Measurements from ENCODE around the gene SRC. TPM values are rescaled to one million over a fixed set of nuclear protein-coding genes. Genes with fewer than 3 reads are reported as not detected.

Gene SRC
- polyA plus RNA-seq, 6 donors from 2014 or later: 1.2 to 2.3 (median 1.7) TPM; not detected in 1

DNA sequence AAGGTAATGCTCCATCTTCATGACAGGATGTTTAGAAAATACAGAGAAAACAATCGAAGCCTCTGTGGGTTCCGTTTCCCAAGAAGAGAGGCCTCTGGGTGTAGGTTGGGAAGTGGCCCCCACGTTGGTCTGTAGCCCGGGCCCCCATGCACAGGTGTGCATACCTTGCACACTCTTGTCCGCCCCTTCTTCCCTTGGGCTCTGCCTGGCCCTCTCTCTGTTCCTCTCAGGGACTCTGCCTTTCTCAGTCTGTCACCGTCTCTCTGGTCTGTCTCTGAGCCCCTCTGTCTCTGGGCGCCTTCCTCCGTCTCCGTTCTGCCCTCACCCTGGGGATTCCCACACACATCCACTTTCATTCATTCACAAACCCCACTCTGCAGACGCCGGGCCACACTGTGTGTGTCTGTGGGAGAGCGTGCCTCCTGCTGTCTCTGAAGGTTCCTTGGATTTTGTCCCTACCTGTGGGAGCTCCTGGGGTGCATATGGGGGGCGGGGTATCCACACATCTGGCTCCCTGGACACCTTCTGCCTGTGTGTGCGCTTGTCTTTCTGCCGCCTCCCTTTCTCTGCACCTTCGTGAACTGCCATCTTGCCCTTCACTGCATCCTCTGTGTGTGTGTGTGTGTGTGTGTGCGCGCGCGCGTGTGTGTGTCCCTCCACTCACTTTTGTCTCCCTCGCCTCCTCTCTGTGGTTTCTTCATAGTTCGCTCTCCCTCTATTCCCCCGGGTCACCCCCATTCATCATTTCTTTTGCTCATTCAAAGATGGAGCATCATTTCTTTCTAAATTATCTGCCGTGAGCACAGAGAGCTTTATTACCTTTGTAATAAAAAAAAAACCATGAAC lies 75.3 kb downstream of the SRC start:
- ATAC-seq (ENCODE audit: low read depth in 2 of 2) (no peak), DNase-seq (no peak)
- Mint-ChIP-seq H3K36me3 (no peaks in the 10 kb centered on the region), H3K4me1 (peaks cover 0 to 2% (median 0%) of the 10 kb centered on the region in 3 donors), H3K27me3 (peaks cover 0 to 50% (median 30%) of the 10 kb centered on the region in 3 donors), H3K4me3 (no peak overlapping the region), H3K27ac (peak overlapping the region in 1 of 6 donors; percentile 0), H3K9me3 (no peaks in the 10 kb centered on the region)

DNA sequence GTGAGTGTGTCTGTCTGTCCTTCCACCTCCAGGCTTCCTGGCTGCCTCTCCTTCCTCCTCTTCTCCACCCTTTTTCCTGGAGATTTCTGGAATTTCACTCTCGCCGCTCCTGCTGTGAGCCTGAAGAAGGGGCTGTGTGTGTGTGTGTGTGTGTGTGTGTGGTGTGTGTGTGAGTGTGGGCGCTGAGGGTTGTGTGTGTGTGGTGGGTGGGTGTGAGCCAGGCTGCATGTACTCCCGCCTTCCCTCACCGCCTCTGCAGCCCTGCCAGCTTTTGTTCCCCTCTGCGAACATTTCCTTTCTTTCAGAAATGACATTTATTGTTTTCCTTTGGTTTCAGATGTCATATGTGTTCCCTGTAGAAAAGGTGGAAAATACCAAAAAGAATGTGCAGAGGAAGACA lies 76.0 kb downstream of the SRC start:
- peaks cover 0 to 50% (median 30%) of the 10 kb centered on the region in 3 donors for H3K27me3 Mint-ChIP-seq
- DNase-seq (no peak), ATAC-seq (ENCODE audit: low read depth in 2 of 2) (no peak)
- H3K4me1 Mint-ChIP-seq: peaks cover 0 to 2% (median 0%) of the 10 kb centered on the region in 3 donors
- no peaks in the 10 kb centered on the region for H3K36me3 Mint-ChIP-seq
- no peak overlapping the region for H3K27ac Mint-ChIP-seq
- H3K4me3 Mint-ChIP-seq: no peak overlapping the region
- H3K9me3 Mint-ChIP-seq: no peaks in the 10 kb centered on the region

DNA sequence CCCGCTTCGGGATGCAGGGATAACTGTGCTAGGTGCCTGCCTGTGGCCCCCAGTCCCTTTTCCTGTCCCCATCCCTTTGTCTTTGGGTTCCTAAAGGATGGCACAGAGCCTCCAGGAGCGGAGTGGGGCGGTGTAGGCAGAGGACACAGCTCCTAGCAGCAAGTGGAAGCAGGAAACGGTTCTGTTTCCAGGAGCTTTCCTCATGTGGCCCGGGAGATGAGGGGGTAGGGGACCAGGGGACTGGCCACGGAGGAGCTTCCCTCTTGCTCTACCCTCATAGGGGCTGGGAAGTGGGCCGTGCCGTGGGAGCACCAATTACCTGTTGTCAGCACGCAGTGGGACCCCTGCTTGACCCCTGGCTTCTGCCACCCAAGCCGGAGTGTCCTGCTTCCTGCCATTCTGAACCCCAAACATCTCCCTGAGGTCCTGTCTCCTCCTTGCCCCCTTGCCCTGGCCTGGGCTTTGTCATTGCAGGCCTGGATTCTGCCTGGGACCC lies 76.9 kb downstream of the SRC start:
- Mint-ChIP-seq H3K27me3 (peaks cover 0 to 50% (median 30%) of the 10 kb centered on the region in 3 donors), H3K4me3 (no peak overlapping the region), H3K36me3 (no peaks in the 10 kb centered on the region), H3K4me1 (peaks cover 0 to 2% (median 0%) of the 10 kb centered on the region in 3 donors), H3K9me3 (no peaks in the 10 kb centered on the region), H3K27ac (no peak overlapping the region)
- DNase-seq (no peak), ATAC-seq (ENCODE audit: low read depth in 2 of 2) (no peak)

DNA sequence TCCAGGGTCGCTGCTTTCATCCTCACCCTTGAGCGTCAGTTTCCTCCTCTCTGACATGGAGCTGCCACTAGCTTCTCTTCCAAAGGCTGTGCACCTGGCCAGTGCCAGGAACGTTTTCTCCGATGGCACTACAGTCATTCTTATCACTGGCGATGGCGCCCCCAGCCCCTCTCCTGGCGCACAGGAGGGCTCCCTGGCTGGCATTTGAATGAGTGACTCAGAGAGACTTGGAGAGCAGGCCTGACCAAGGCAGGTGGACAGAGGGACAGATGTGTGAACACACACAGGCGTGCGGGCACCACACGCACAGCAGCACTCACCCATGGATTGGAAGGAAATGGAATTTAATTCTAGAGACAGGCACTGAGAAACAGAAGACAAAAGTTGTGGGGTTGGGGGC lies 77.6 kb downstream of the SRC start:
- Mint-ChIP-seq H3K36me3 (no peaks in the 10 kb centered on the region), H3K4me3 (no peak overlapping the region), H3K27me3 (peaks cover 0 to 50% (median 30%) of the 10 kb centered on the region in 3 donors), H3K9me3 (no peaks in the 10 kb centered on the region), H3K4me1 (peaks cover 0 to 2% (median 0%) of the 10 kb centered on the region in 3 donors), H3K27ac (no peak overlapping the region)
- no peak for DNase-seq
- ATAC-seq (ENCODE audit: low read depth in 2 of 2): no peak

DNA sequence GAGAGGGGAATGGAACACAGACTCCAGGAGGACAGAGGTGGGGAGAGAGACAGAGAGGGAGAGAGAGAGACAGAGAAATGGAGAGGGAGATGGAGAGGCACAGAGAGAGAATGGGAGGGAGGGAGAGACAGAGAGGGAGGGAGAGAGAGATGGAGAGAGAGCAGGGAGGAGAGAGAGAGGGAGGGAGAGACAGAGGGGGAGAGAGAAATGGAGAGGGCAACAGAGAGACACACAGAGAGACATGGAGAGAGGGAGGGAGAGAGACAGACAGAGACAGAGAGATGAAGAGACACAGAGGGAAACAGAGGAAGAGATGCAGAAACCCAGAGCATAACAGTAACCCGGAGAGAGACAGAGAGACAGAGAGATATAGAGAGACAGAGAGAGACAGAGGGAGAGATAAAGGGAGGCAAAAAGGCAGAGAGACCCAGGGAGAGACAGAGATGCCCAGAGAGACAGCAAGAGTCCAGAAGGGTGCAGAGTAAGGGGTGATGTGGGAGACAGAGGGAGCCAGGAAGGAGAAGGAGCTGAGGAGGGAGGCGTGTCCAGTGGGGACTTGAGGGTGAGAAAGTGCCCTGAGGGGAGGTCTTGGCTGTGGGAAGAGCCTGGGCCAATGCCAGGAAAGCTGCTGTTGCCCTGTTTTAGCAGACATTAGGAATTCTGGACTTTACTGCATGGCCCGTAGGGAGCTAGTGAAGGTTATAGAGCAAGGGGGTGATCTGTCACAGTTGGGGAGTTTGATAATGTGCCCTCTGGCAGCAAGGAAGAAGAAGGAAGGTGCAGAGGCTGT lies 78.3 kb downstream of the SRC start:
- Mint-ChIP-seq H3K27me3 (peaks cover 0 to 50% (median 30%) of the 10 kb centered on the region in 3 donors), H3K4me3 (no peak overlapping the region), H3K36me3 (no peaks in the 10 kb centered on the region), H3K4me1 (peaks cover 0 to 2% (median 0%) of the 10 kb centered on the region in 3 donors), H3K27ac (peak overlapping the region in 2 of 6 donors; percentile 3 to 54), H3K9me3 (no peaks in the 10 kb centered on the region)
- no peak for ATAC-seq (ENCODE audit: low read depth in 2 of 2)
- DNase-seq: no peak

DNA sequence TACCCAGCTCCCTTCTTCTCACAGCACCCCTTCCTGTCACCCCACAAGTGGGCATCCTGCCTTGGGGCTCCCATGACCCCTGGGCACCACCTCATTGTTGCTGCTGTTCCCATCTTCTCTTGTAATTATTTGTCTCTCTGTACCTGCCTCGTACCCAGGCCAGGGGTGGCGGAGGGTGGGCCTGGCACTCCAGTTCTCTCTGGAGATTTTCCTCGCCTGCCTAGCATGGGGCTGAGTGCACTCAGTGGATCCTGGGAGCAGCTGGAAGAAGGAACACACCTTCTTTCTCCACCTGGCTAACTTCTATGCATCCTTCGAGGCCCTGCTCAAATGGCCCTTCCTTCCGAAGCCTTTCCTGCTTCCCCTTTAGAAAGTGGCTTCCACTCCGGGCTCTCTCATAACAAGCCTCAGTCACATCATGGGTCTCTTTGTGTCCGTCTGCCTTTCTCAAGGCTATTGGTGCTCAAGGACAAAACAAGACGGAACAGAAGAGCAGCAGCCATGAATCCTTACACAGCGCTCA lies 79.2 kb downstream of the SRC start:
- Mint-ChIP-seq H3K27ac (no peak overlapping the region), H3K4me3 (no peak overlapping the region), H3K36me3 (no peaks in the 10 kb centered on the region), H3K27me3 (peaks cover 0 to 48% (median 30%) of the 10 kb centered on the region in 3 donors), H3K9me3 (no peaks in the 10 kb centered on the region), H3K4me1 (peaks cover 0 to 2% (median 0%) of the 10 kb centered on the region in 3 donors)
- ATAC-seq (ENCODE audit: low read depth in 2 of 2): no peak
- DNase-seq: no peak

DNA sequence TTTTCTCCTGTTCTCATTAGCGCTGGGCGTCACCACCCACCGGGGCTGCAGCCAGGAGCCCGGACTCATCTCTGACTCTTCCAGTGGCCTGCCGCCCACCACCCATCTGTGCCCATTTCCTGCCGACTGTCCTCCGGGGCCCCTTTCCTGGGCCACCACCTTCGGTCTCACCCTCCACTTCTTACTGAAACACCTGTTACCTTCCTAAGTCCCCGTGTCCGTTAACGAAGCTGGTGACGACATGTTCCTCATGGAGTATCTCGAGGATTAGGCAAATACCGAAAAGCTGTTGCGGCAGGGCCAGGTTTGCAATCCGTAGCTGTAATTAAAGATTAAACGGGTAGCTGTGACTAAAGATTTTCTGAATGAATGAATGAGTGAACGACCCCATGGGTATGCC lies 80.2 kb downstream of the SRC start:
- no peaks in the 10 kb centered on the region for H3K36me3 Mint-ChIP-seq
- H3K4me3 Mint-ChIP-seq: no peak overlapping the region
- H3K4me1 Mint-ChIP-seq: peaks cover 0 to 2% (median 0%) of the 10 kb centered on the region in 3 donors
- H3K27me3 Mint-ChIP-seq: peaks cover 0 to 38% (median 24%) of the 10 kb centered on the region in 3 donors
- ATAC-seq (ENCODE audit: low read depth in 2 of 2) (no peak), DNase-seq (no peak)
- H3K27ac Mint-ChIP-seq: no peak overlapping the region
- no peaks in the 10 kb centered on the region for H3K9me3 Mint-ChIP-seq

DNA sequence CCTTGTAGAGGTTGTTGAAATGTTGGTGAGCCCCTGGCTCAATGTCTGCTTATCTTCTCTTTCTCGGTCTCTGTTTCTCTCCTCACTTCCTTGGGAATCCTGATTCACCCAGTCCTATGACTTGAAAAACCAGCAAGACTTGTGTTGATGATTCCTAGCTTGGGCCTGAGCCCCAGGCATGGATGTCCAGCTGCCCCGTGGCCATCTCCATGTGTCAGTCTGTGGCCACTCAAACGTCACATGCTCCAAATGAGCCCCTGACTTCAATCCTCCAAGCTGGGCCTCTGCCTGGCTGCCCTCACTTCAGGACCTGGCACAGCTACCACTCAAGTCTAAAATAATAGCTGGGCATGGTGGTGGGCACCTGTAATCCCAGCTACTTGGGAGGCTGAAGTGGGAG lies 81.0 kb downstream of the SRC start:
- ATAC-seq (ENCODE audit: low read depth in 2 of 2) (no peak), DNase-seq (no peak)
- no peak overlapping the region for H3K4me3 Mint-ChIP-seq

DNA sequence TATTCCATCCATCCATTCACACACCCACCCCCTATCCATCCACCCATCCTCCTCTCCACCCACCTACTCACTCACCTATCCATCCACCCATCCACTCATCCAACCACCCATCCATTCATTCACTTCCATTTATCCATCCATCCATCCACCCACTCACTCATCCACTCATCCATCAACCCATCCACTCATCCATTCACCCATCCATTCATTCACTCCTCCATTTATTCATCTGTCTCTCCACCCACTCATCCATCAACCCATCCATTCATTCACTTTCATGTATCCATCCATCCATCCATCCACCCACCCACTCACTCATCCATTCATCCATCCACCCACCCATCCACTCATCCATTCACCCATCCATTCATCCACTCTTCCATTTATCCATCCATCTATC lies 84.1 kb downstream of the SRC start:
- DNase-seq (no peak), ATAC-seq (ENCODE audit: low read depth in 2 of 2) (no peak)
- Mint-ChIP-seq H3K4me1 (no peaks in the 10 kb centered on the region), H3K27me3 (peaks cover 0 to 6% (median 4%) of the 10 kb centered on the region in 3 donors), H3K36me3 (no peaks in the 10 kb centered on the region), H3K27ac (no peak overlapping the region), H3K9me3 (no peaks in the 10 kb centered on the region), H3K4me3 (no peak overlapping the region)

More for the DNA sequence above, 81.0 kb downstream of the SRC start:
- peaks cover 0 to 2% (median 0%) of the 10 kb centered on the region in 3 donors for H3K4me1 Mint-ChIP-seq
- no peaks in the 10 kb centered on the region for H3K36me3 Mint-ChIP-seq
- H3K9me3 Mint-ChIP-seq: no peaks in the 10 kb centered on the region
- no peak overlapping the region for H3K27ac Mint-ChIP-seq
- H3K27me3 Mint-ChIP-seq: peaks cover 0 to 31% (median 15%) of the 10 kb centered on the region in 3 donors

DNA sequence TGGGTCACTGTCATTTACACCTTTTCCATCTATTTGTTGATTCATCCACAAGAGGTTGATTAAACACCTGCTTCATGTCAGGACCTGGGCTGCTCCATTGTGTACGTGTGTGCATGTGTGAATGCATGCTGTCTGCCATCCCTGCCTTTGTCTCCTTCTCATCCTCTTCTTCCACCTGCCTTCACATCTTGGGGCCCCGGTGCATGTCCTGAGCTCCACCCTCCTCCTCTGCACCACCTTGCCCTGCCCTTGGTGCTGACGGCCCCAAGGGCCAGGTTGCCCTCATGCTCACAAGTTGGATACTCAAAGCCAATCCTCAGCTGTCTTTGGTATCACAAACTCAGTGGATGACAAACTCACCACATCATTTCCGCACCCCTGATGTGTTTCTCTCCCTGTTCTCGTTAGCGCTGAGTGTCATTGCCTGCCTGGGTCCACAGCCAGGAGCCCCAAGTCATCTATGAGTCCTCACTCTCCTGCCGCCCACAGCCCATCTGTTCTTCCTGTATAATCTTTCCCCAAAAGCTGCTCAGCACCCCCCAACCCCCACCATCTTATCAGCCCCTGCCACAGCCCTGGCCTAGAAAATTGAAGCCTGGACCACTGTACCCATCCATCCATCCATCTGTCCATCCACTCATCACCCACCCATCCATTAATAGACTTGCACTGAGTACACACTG lies 85.0 kb downstream of the SRC start:
- no peak for ATAC-seq (ENCODE audit: low read depth in 2 of 2)
- Mint-ChIP-seq H3K36me3 (no peaks in the 10 kb centered on the region), H3K4me1 (no peaks in the 10 kb centered on the region), H3K4me3 (no peak overlapping the region), H3K9me3 (no peaks in the 10 kb centered on the region), H3K27ac (no peak overlapping the region), H3K27me3 (no peaks in the 10 kb centered on the region)
- DNase-seq: no peak

DNA sequence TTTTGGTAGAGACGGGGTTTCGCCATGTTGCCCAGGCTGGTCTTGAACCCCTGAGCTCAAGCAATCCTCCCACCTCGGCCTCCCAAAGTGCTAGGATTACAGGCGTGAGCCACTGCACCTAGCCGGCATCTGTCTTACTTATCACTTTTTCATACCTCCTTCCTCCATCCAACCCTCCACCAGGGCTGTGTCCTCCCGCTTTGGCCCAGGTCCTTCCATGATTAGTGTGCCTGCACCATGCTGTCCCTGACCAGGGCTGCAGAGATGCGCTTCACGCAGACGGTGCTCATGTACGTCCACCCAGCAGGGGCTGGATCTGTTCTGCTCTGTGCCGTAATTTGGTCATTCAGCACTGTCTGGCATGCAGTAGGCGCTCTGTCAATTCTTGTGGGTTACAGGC lies 85.8 kb downstream of the SRC start:
- no peaks in the 10 kb centered on the region for H3K36me3 Mint-ChIP-seq
- no peak overlapping the region for H3K4me3 Mint-ChIP-seq
- ATAC-seq (ENCODE audit: low read depth in 2 of 2): no peak

DNA sequence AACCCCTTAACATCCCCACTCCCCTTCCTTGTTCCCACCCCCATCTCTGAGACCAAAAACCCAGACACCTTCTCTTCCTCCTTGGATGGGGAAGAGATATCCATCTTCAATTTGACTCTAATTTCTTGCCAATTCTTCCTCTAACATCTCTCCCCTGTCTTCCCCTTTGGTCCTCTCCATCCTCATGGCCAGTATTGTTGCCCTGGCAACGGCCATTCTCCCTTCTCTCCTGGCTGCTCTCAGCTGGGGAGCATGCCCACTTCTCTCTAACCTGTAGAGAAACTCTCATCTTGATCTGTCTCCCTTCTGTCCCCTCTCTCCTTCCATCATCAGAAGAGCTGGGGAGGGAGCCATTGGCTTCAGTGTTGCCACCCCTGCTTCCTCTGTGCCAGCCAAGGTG lies 86.7 kb downstream of the SRC start:
- Mint-ChIP-seq H3K27me3 (peaks cover 0 to 13% (median 5%) of the 10 kb centered on the region in 3 donors), H3K27ac (no peak overlapping the region), H3K4me1 (no peaks in the 10 kb centered on the region), H3K4me3 (no peak overlapping the region), H3K9me3 (no peaks in the 10 kb centered on the region), H3K36me3 (no peaks in the 10 kb centered on the region)
- ATAC-seq (ENCODE audit: low read depth in 2 of 2): no peak
- DNase-seq: no peak

More for the DNA sequence above, 85.8 kb downstream of the SRC start:
- DNase-seq: no peak
- Mint-ChIP-seq H3K27me3 (peaks cover 0 to 4% (median 3%) of the 10 kb centered on the region in 3 donors), H3K27ac (no peak overlapping the region), H3K9me3 (no peaks in the 10 kb centered on the region), H3K4me1 (no peaks in the 10 kb centered on the region)

DNA sequence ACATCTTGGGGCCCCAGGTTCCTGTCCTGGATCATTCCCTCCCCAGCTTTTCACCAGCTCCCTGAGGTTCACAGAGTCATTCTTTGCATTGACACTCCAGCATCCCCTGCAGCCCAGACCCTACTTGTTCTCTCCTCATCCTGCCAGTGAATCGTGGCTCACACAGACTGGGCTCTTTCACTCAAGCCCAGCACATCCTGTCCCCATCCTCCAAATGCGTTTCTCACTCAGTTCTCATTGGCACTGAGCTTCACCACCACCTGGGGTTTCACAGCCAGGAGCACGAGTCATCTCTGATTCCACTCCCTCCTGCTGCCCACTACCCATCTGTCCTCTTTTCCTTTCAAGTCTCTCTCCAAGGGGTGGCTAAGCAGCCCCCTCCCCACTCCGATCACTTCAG lies 89.7 kb downstream of the SRC start:
- DNase-seq: no peak
- Mint-ChIP-seq H3K4me3 (no peak overlapping the region), H3K27me3 (peaks cover 9 to 36% (median 17%) of the 10 kb centered on the region in 3 donors), H3K36me3 (no peaks in the 10 kb centered on the region), H3K9me3 (no peaks in the 10 kb centered on the region), H3K27ac (no peak overlapping the region), H3K4me1 (no peaks in the 10 kb centered on the region)
- no peak for ATAC-seq (ENCODE audit: low read depth in 2 of 2)
